RWPE1 (cell line): ENCODE data around the gene SNX5.

Experiments used
- CTCF ChIA-PET: fragments of 350-600 bp; sonication (Branson Sonifier 250); formaldehyde crosslinking; extraction: SDS; loops from one replicate; lab custom pipeline; 2021; lab: Yijun Ruan, JAX
- POLR2A ChIA-PET: fragments of 400-600 bp; formaldehyde crosslinking; extraction: SDS; loops from one replicate; lab custom pipeline; 2020; ENCODE audit warnings: antibody characterized with exemption; ENCODE audit not compliant: low non-redundant PET; lab: Yijun Ruan, JAX
- DNase-seq: peaks from one replicate; pipeline ENCODE4 v3.0.0; 2012; ENCODE audit warnings: low spot score
- H3K27ac ChIP-seq: fragments of 450-650 bp; 2 replicates; pipeline ENCODE4 v1.5.1; 2017
- CTCF ChIP-seq: fragments of 450-650 bp; conservative IDR thresholded peaks from 2 replicates; pipeline ENCODE4 v1.5.1; 2017; ENCODE audit warnings: low read depth, mild to moderate bottlenecking

Gene SNX5

GRCh38 chr20:17943343-17943742 lies 25.3 kb downstream of the SNX5 start:
- no peak for DNase-seq
- TF ChIP-seq CTCF = no peak
- no peak overlapping the region for H3K27ac ChIP-seq
- POLR2A ChIA-PET = no interaction called here
- CTCF ChIA-PET = no interaction called here

DNA sequence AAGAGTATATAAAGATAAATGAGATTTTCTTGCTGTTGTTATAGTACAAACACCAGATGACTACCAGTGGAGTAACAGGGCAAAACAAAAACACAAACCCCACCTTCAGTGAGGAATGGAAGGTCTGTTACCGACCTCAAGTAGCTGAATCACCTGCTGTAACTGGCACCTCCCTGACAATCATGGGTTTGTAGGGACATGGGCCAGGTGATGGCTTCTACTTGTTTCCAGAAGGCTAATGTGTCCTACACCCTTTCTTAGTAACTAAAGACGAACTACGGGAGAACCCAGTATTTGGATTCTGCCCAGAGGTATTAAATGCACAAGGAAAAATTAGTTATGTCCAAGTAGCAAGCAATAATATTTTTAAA lies 26.8 kb downstream of the SNX5 start:
- no peak overlapping the region for H3K27ac ChIP-seq
- ChIA-PET CTCF (interaction anchor here (0.6 kb wide), 1 partner anchor 255 kb away, joined by 3 read pairs; no protein-coding TSS in a partner anchor), POLR2A (no interaction called here)
- no peak for TF ChIP-seq CTCF
- no peak for DNase-seq

- ChIA-PET POLR2A (no interaction called here), CTCF (interaction anchor here (0.5 kb wide), 1 partner anchor 554 kb away, joined by 6 read pairs; no protein-coding TSS in a partner anchor)
- H3K27ac ChIP-seq = peak overlapping the region; percentile 27; the same call in 1 of the 2 replicates
- DNase-seq = no peak
- no peak for TF ChIP-seq CTCF
Measured at GRCh38 chr20:17941087-17941825, 27.3 kb downstream of the SNX5 start.

- no peak for DNase-seq
- ChIA-PET CTCF (interaction anchor here (0.5 kb wide), 1 partner anchor 555 kb away, joined by 6 read pairs; no protein-coding TSS in a partner anchor), POLR2A (no interaction called here)
- TF ChIP-seq CTCF = no peak
- peak overlapping the region; percentile 57 for H3K27ac ChIP-seq
Measured at GRCh38 chr20:17940224-17940971, 28.2 kb downstream of the SNX5 start.

- POLR2A ChIA-PET = no interaction called here
- TF ChIP-seq CTCF = no peak
- CTCF ChIA-PET = interaction anchor here (0.6 to 1.9 kb wide), 4 partner anchors 24 to 289 kb away, joined by 3 to 13 read pairs (median 6); no protein-coding TSS in a partner anchor
- no peak for DNase-seq
- peak overlapping the region; percentile 57 for H3K27ac ChIP-seq
Measured at GRCh38 chr20:17939622-17940223, 28.9 kb downstream of the SNX5 start.
